ENCODE results near the gene NEURL1.
"Not testable (repeated sequence)": the region's sequence is repeated elsewhere in the genome, so short reads cannot be mapped to it uniquely, and the experiment has no call there.

NEURL1 gene

DNA sequence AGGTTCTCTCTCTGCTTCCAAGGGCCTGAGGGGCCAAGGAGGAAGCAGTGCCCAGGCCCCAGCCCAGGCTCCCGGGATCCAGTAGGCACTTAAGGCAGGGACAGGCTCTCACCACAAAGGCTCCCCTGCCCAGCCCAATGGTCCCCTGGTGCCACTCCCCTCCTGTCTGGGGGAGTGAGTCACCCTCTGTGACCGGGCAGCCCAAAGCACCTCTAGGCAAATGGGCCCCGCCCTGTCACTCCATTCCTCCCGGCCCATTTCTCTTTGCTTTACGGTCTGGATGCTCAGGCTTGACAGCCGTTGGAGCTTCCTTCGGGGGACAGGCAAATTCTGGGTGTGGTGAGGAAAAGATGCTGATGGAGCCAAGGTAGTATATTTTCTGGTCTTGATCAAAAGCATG, 14.4 kb upstream of the NEURL1 start, which contains the start of gene CALHM3:
CALHM3 (minus strand) TSS at position 106 of the 400 bp plus-strand sequence. CDS start 208 bp downstream, outside the sequence.
- H3K9ac ChIP-seq (ENCODE audit: low read length) = no peak within 1 kb of the TSS

DNA sequence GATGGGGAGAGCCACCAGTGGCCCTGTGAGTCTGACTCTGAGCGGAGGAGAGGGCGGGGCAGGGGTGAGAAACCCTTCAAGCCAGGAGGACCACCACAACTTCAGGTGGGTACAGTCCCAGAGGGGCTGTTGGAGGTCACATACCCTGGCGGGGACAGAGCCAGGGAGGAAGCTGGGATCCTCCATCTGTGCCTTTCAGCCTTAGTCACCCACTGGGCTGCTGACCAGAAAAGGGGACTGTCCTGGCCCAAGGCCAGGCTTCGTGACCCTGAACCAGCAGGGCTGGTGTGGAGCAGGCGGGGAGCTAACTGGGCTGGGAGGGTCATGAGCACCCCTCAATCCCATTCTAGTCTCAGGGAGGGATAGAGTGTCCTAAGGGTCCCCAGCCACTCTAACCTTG, 13.0 kb upstream of the NEURL1 start:
- Histone ChIP-seq H3K9ac (ENCODE audit: low read length) (peak overlapping the region; percentile 11), H3K27me3 (ENCODE audit: control insufficient read depth in 1 of 2, insufficient read depth in 1 of 2, low read length in 2 of 2) (peaks cover 0 to 13% of the 10 kb centered on the region in 2 experiments), H2AK5ac (ENCODE audit: low read length, severe bottlenecking) (no peak overlapping the region), H2AFZ (ENCODE audit: low read depth, low read length) (no peak overlapping the region), H3K4ac (ENCODE audit: low read depth in 1 of 2, low read length in 2 of 2) (no peak overlapping the region), H2BK12ac (ENCODE audit: low read length in 2 of 2) (no peak overlapping the region), H4K8ac (ENCODE audit: low read length) (no peak overlapping the region), H3K27ac (ENCODE audit: low read length, poor library complexity, severe bottlenecking) (no peak overlapping the region), H3K4me3 (ENCODE audit: insufficient read depth in 1 of 2, low read depth in 1 of 2, low read length in 2 of 2) (no peak overlapping the region), H2BK120ac (ENCODE audit: low read depth, low read length) (no peak overlapping the region), H3K36me3 (ENCODE audit: control insufficient read depth in 1 of 2, insufficient read depth in 2 of 2, low read depth in 1 of 2, low read length in 2 of 2) (no peaks in the 10 kb centered on the region), H3K14ac (ENCODE audit: low read length in 2 of 2) (no peak overlapping the region), H3K18ac (ENCODE audit: low read depth in 1 of 2, low read length in 2 of 2) (no peak overlapping the region), H3K4me2 (ENCODE audit: low read length, poor library complexity, severe bottlenecking) (no peak overlapping the region), H3K9me3 (ENCODE audit: control insufficient read depth, low read length) (no peaks in the 10 kb centered on the region), H2BK15ac (ENCODE audit: low read depth, poor library complexity, severe bottlenecking) (no peak overlapping the region), H2BK5ac (ENCODE audit: low read depth, low read length, poor library complexity, severe bottlenecking) (no peak overlapping the region), H3K4me1 (ENCODE audit: control insufficient read depth, insufficient read depth, low read depth, low read length) (peaks cover 4% of the 10 kb centered on the region), H4K91ac (ENCODE audit: low read length) (no peak overlapping the region), H3K79me1 (replicated peaks; ENCODE audit: low read length, poor library complexity, severe bottlenecking) (no peaks in the 10 kb centered on the region), H3K23ac (ENCODE audit: low read length in 2 of 2) (no peak overlapping the region)
- 87% methylated on average over 5 of the region's 5 CpGs for WGBS
- no peak for DNase-seq

More for the DNA sequence above, 14.4 kb upstream of the NEURL1 start, which contains the start of gene CALHM3:
- Histone ChIP-seq H3K79me1 (replicated peaks; ENCODE audit: low read length, poor library complexity, severe bottlenecking) (no peaks in the 10 kb centered on the region), H3K4me1 (ENCODE audit: control insufficient read depth, insufficient read depth, low read depth, low read length) (peaks cover 4% of the 10 kb centered on the region), H3K27me3 (ENCODE audit: control insufficient read depth in 1 of 2, insufficient read depth in 1 of 2, low read length in 2 of 2) (peaks cover 0 to 13% of the 10 kb centered on the region in 2 experiments), H2BK5ac (ENCODE audit: low read depth, low read length, poor library complexity, severe bottlenecking) (no peak within 1 kb of the TSS), H2AK5ac (ENCODE audit: low read length, severe bottlenecking) (no peak within 1 kb of the TSS), H2AFZ (ENCODE audit: low read depth, low read length) (no peak within 1 kb of the TSS), H3K4ac (ENCODE audit: low read depth in 1 of 2, low read length in 2 of 2) (no peak within 1 kb of the TSS), H4K8ac (ENCODE audit: low read length) (no peak within 1 kb of the TSS), H3K18ac (ENCODE audit: low read depth in 1 of 2, low read length in 2 of 2) (peak within 1 kb of the TSS in 1 of 2 experiments; percentile 18), H2BK12ac (ENCODE audit: low read length in 2 of 2) (peak within 1 kb of the TSS in 1 of 2 experiments; percentile 33), H4K91ac (ENCODE audit: low read length) (no peak within 1 kb of the TSS), H3K27ac (ENCODE audit: low read length, poor library complexity, severe bottlenecking) (no peak within 1 kb of the TSS), H3K4me3 (ENCODE audit: insufficient read depth in 1 of 2, low read depth in 1 of 2, low read length in 2 of 2) (no peak within 1 kb of the TSS), H3K23ac (ENCODE audit: low read length in 2 of 2) (no peak within 1 kb of the TSS), H3K9me3 (ENCODE audit: control insufficient read depth, low read length) (no peaks in the 10 kb centered on the region), H2BK15ac (ENCODE audit: low read depth, poor library complexity, severe bottlenecking) (peak within 1 kb of the TSS; percentile 6), H3K14ac (ENCODE audit: low read length in 2 of 2) (peak within 1 kb of the TSS in 1 of 2 experiments; percentile 53), H3K36me3 (ENCODE audit: control insufficient read depth in 1 of 2, insufficient read depth in 2 of 2, low read depth in 1 of 2, low read length in 2 of 2) (no peaks in the 10 kb centered on the region), H2BK120ac (ENCODE audit: low read depth, low read length) (no peak within 1 kb of the TSS), H3K4me2 (ENCODE audit: low read length, poor library complexity, severe bottlenecking) (no peak within 1 kb of the TSS)
- 62% methylated on average over 7 of the region's 7 CpGs for WGBS
- DNase-seq = no peak

DNA sequence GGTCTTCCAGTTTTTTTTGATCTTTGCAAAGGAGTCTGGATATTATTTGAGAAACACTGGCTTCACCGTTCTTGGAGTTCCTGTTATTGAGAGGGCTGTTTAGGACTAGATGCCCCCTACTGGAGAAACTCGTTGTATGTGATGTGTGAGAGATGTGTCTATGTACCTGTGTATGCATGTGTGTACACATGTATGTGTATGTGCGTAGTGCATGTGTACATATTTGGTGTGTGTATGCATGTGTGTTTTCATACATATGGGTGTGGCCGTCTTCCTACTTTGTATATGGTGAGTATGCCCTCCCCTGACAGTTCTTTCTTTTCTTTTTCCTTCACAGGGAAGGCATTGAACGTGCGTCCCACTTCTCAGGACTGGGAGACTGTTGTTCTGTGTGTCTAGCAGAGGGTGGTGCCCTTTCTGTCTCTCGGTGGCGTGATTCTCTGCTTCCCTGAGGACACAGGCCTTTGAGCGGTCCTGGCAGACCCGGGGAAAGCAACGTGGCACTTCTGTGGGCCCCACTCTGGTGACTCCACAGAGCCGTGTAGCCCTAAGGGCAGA, 11.5 kb upstream of the NEURL1 start:
- 60% methylated on average over 11 of the region's 12 CpGs for WGBS
- no peak overlapping the region for H4K8ac ChIP-seq (ENCODE audit: low read length)
- H4K91ac ChIP-seq (ENCODE audit: low read length) = no peak overlapping the region
- H2BK12ac ChIP-seq (ENCODE audit: low read length in 2 of 2) = no peak overlapping the region
- H3K79me1 ChIP-seq (replicated peaks; ENCODE audit: low read length, poor library complexity, severe bottlenecking) = no peaks in the 10 kb centered on the region
- H3K4me2 ChIP-seq (ENCODE audit: low read length, poor library complexity, severe bottlenecking) = no peak overlapping the region
- H2AK5ac ChIP-seq (ENCODE audit: low read length, severe bottlenecking) = no peak overlapping the region
- H3K9me3 ChIP-seq (ENCODE audit: control insufficient read depth, low read length) = no peaks in the 10 kb centered on the region
- H2BK5ac ChIP-seq (ENCODE audit: low read depth, low read length, poor library complexity, severe bottlenecking) = no peak overlapping the region
- no peak overlapping the region for H3K18ac ChIP-seq (ENCODE audit: low read depth in 1 of 2, low read length in 2 of 2)
- no peak overlapping the region for H3K23ac ChIP-seq (ENCODE audit: low read length in 2 of 2)
- H3K4me3 ChIP-seq (ENCODE audit: insufficient read depth in 1 of 2, low read depth in 1 of 2, low read length in 2 of 2) = no peak overlapping the region
- H2BK15ac ChIP-seq (ENCODE audit: low read depth, poor library complexity, severe bottlenecking) = no peak overlapping the region
- H3K4ac ChIP-seq (ENCODE audit: low read depth in 1 of 2, low read length in 2 of 2) = no peak overlapping the region
- peak; percentile 74 for DNase-seq
- H3K36me3 ChIP-seq (ENCODE audit: control insufficient read depth in 1 of 2, insufficient read depth in 2 of 2, low read depth in 1 of 2, low read length in 2 of 2) = no peaks in the 10 kb centered on the region
- H3K14ac ChIP-seq (ENCODE audit: low read length in 2 of 2) = no peak overlapping the region
- no peak overlapping the region for H3K9ac ChIP-seq (ENCODE audit: low read length)
- H2BK120ac ChIP-seq (ENCODE audit: low read depth, low read length) = no peak overlapping the region
- peaks cover 4% of the 10 kb centered on the region for H3K4me1 ChIP-seq (ENCODE audit: control insufficient read depth, insufficient read depth, low read depth, low read length)
- H2AFZ ChIP-seq (ENCODE audit: low read depth, low read length) = no peak overlapping the region
- H3K27me3 ChIP-seq (ENCODE audit: control insufficient read depth in 1 of 2, insufficient read depth in 1 of 2, low read length in 2 of 2) = peaks cover 0 to 11% of the 10 kb centered on the region in 2 experiments
- no peak overlapping the region for H3K27ac ChIP-seq (ENCODE audit: low read length, poor library complexity, severe bottlenecking)

DNA sequence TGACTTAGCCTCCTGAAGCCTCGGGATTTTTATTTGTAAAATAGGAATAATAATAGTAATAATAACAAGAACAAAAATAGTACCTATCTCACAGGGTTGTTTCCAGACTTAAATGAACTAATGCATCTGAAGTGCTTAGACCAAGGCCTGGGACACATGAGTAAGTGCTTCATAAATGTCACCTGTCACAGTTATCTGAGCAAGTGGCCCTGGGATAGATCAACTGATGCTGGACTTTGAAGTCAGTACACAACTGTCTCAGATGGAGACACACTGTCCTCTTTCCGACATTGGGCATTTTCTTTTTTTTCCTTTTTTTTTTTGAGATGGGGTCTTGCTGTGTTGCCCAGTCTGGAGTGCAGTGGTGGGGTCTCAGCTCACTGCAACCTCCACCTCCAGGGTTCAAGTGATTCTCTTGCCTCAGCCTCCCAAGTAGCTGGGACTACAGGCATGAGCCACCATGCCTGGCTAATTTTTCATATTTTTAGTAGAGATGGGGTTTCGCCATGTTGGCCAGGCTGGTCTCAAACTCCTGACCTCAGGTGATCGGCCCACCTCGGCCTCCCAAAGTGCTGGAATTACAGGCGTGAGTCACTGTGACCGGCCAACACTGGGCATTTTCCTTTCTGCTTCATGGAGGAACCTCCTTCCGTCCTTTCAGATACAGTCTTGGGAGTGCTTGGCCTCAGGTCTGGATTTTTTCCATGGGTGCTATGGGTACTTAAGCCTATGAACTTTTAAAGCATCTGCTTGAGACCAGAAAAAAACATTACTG, 6.7 kb upstream of the NEURL1 start:
- H2BK15ac ChIP-seq (ENCODE audit: low read depth, poor library complexity, severe bottlenecking); H2AK5ac ChIP-seq (ENCODE audit: low read length, severe bottlenecking); H2BK120ac ChIP-seq (ENCODE audit: low read depth, low read length); H3K14ac ChIP-seq (ENCODE audit: low read length in 2 of 2); H3K79me1 ChIP-seq (replicated peaks; ENCODE audit: low read length, poor library complexity, severe bottlenecking); H3K36me3 ChIP-seq (ENCODE audit: control insufficient read depth in 1 of 2, insufficient read depth in 2 of 2, low read depth in 1 of 2, low read length in 2 of 2); H3K23ac ChIP-seq (ENCODE audit: low read length in 2 of 2); H3K9ac ChIP-seq (ENCODE audit: low read length); H2AFZ ChIP-seq (ENCODE audit: low read depth, low read length); H2BK12ac ChIP-seq (ENCODE audit: low read length in 2 of 2); H3K4me3 ChIP-seq (ENCODE audit: insufficient read depth in 1 of 2, low read depth in 1 of 2, low read length in 2 of 2); H3K18ac ChIP-seq (ENCODE audit: low read depth in 1 of 2, low read length in 2 of 2); H4K91ac ChIP-seq (ENCODE audit: low read length); H3K4ac ChIP-seq (ENCODE audit: low read depth in 1 of 2, low read length in 2 of 2); DNase-seq; H3K27ac ChIP-seq (ENCODE audit: low read length, poor library complexity, severe bottlenecking); H3K4me2 ChIP-seq (ENCODE audit: low read length, poor library complexity, severe bottlenecking); H3K9me3 ChIP-seq (ENCODE audit: control insufficient read depth, low read length); H4K8ac ChIP-seq (ENCODE audit: low read length); H2BK5ac ChIP-seq (ENCODE audit: low read depth, low read length, poor library complexity, severe bottlenecking): not testable (repeated sequence)
- Histone ChIP-seq H3K4me1 (ENCODE audit: control insufficient read depth, insufficient read depth, low read depth, low read length) (peaks cover 13% of the 10 kb centered on the region), H3K27me3 (ENCODE audit: control insufficient read depth in 1 of 2, insufficient read depth in 1 of 2, low read length in 2 of 2) (peaks cover 6 to 14% of the 10 kb centered on the region in 2 experiments)
- 96% methylated on average over 7 of the region's 8 CpGs for WGBS
